Measurements from ENCODE around the gene WDFY3.

DNA sequence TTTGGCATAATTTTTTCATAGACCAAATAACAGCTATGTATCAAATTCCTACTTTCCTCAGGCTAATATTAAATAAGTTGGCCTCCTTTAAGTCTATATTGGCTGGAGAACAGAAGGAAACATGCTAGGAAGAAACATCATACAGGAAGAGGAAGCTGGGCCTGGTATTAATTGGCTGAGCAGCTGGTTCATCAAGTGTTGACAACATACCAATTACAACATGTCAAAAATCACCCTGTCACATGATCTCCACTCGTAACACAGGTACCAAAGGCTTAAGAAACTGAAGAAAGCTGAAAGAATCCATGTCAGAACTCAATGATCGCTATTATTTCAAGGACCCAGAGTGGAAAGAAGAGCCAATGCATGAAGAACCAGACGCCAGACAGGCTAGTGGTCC is 10.5 kb downstream of the WDFY3 start:
- TF ChIP-seq, protein P1, sequence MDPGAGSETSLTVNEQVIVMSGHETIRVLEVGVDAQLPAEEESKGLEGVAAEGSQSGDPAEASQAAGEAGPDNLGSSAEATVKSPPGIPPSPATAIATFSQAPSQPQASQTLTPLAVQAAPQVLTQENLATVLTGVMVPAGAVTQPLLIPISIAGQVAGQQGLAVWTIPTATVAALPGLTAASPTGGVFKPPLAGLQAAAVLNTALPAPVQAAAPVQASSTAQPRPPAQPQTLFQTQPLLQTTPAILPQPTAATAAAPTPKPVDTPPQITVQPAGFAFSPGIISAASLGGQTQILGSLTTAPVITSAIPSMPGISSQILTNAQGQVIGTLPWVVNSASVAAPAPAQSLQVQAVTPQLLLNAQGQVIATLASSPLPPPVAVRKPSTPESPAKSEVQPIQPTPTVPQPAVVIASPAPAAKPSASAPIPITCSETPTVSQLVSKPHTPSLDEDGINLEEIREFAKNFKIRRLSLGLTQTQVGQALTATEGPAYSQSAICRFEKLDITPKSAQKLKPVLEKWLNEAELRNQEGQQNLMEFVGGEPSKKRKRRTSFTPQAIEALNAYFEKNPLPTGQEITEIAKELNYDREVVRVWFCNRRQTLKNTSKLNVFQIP (CRISPR knock-in tag; IDR thresholded peaks at IDR 0.05; ENCODE audit: borderline replicate concordance, low read depth): no peak
- TF ChIP-seq ARNTL (CRISPR knock-in tag; IDR thresholded peaks at IDR 0.05; ENCODE audit: borderline replicate concordance, low read depth): no peak
- no peak for TF ChIP-seq CSDC2 (CRISPR knock-in tag; IDR thresholded peaks at IDR 0.05)
- no peak for TF ChIP-seq TCF4 (CRISPR knock-in tag; IDR thresholded peaks at IDR 0.05; ENCODE audit: borderline replicate concordance)
- TF ChIP-seq ZFP30 (CRISPR knock-in tag; IDR thresholded peaks at IDR 0.05): no peak
- no peak for TF ChIP-seq ESRRG (CRISPR knock-in tag; IDR thresholded peaks at IDR 0.05)
- TF ChIP-seq GLIS3 (CRISPR knock-in tag; IDR thresholded peaks at IDR 0.05): no peak
- no peak for TF ChIP-seq SNAI2 (CRISPR knock-in tag; IDR thresholded peaks at IDR 0.05)
- TF ChIP-seq, protein P2, sequence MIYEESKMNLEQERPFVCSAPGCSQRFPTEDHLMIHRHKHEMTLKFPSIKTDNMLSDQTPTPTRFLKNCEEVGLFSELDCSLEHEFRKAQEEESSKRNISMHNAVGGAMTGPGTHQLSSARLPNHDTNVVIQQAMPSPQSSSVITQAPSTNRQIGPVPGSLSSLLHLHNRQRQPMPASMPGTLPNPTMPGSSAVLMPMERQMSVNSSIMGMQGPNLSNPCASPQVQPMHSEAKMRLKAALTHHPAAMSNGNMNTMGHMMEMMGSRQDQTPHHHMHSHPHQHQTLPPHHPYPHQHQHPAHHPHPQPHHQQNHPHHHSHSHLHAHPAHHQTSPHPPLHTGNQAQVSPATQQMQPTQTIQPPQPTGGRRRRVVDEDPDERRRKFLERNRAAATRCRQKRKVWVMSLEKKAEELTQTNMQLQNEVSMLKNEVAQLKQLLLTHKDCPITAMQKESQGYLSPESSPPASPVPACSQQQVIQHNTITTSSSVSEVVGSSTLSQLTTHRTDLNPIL (CRISPR knock-in tag; IDR thresholded peaks at IDR 0.05; ENCODE audit: low read depth): no peak
- no peak for TF ChIP-seq RARB (CRISPR knock-in tag; IDR thresholded peaks at IDR 0.05)
- no peak for TF ChIP-seq TOX (CRISPR knock-in tag; IDR thresholded peaks at IDR 0.05; ENCODE audit: borderline replicate concordance)
- TF ChIP-seq ZFP3 (CRISPR knock-in tag; IDR thresholded peaks at IDR 0.05): no peak
- no peak for TF ChIP-seq ISL1 (CRISPR knock-in tag; IDR thresholded peaks at IDR 0.05)
- TF ChIP-seq ZC3H10 (CRISPR knock-in tag; IDR thresholded peaks at IDR 0.05): no peak

Data from SK-N-SH treated with all-trans-retinoic acid at 6 μM for 48 hours (cell line).